A673 (cell line): ENCODE data around the gene AUNIP. TPM values are rescaled to one million over a fixed set of nuclear protein-coding genes. Genes with fewer than 3 reads are reported as not detected.

ENCODE experiments used
- BruUV-seq: library from RNA; stranded (reverse); fragments of 400-500 nt; replicated peaks from 2 replicates; lab custom pipeline; 2021; lab: Mats Ljungman, UMichigan
- CTCF ChIA-PET: fragments of 300-600 bp; sonication (Branson Sonifier 250); formaldehyde crosslinking; loops from one replicate; lab custom pipeline; 2022; ENCODE audit warnings: antibody characterized with exemption; lab: Charles Lee
- POLR2A ChIA-PET: fragments of 300-600 bp; sonication (Branson Sonifier 250); formaldehyde crosslinking; loops from one replicate; lab custom pipeline; 2022; ENCODE audit warnings: antibody characterized with exemption; ENCODE audit not compliant: low non-redundant PET; lab: Charles Lee
- DNase-seq: peaks from one replicate; pipeline ENCODE4 v3.0.0-alpha.2; 2015; ENCODE audit warnings: low spot score
- H3K27ac ChIP-seq: fragments of 200-600 bp; sonication (generic); 2 replicates; pipeline ENCODE4 v1.5.1; 2016; ENCODE audit warnings: mixed run types, low read depth, mild to moderate bottlenecking, mixed read lengths, antibody characterized with exemption, low read length; ENCODE audit not compliant: poor library complexity, severe bottlenecking
- H3K27me3 ChIP-seq: fragments of 200-600 bp; sonication (generic); replicated peaks from 2 replicates; pipeline ENCODE4 v1.6.1; 2017; ENCODE audit warnings: mixed run types, low read depth, mild to moderate bottlenecking, mixed read lengths, antibody characterized with exemption, low read length; ENCODE audit not compliant: insufficient read depth, poor library complexity
- H3K36me3 ChIP-seq: fragments of 200-600 bp; sonication (generic); 2 replicates; pipeline ENCODE4 v1.6.1; 2016; ENCODE audit warnings: mixed run types, mild to moderate bottlenecking, mixed read lengths, antibody characterized with exemption, low read length; ENCODE audit not compliant: insufficient read depth, poor library complexity, severe bottlenecking
- H3K4me1 ChIP-seq: fragments of 200-600 bp; sonication (generic); 2 replicates; pipeline ENCODE4 v1.6.1; 2017; ENCODE audit warnings: mixed run types, mild to moderate bottlenecking, mixed read lengths, antibody characterized with exemption, low read length; ENCODE audit not compliant: insufficient read depth, poor library complexity, severe bottlenecking
- H3K4me3 ChIP-seq: fragments of 200-600 bp; sonication (generic); 2 replicates; pipeline ENCODE4 v1.5.1; 2016; ENCODE audit warnings: low read depth, mixed run types, mild to moderate bottlenecking, mixed read lengths, low read length; ENCODE audit not compliant: poor library complexity, severe bottlenecking
- H3K9me3 ChIP-seq: fragments of 200-600 bp; sonication (generic); 2 replicates; pipeline ENCODE4 v1.6.1; 2016; ENCODE audit warnings: mixed run types, low read depth, mild to moderate bottlenecking, mixed read lengths, antibody characterized with exemption, low read length; ENCODE audit not compliant: poor library complexity, severe bottlenecking
- CTCF ChIP-seq: fragments of 300-800, 200-600 bp; sonication (generic); conservative IDR thresholded peaks from 2 replicates; pipeline ENCODE4 v1.5.1; 2017; ENCODE audit warnings: low read depth, mild to moderate bottlenecking, antibody characterized with exemption, low read length, moderate library complexity, mixed read lengths
- EZH2 ChIP-seq: fragments of 200-600 bp; sonication (generic); IDR thresholded peaks from 2 replicates; pipeline ENCODE4 v1.6.1; 2017; ENCODE audit warnings: borderline replicate concordance, low read depth, mild to moderate bottlenecking, mixed read lengths, antibody characterized with exemption, low read length; ENCODE audit not compliant: poor library complexity, severe bottlenecking
- intact Hi-C: fragments of 100-400 bp; cut with micrococcal nuclease; formaldehyde crosslinking; loops from one replicate; pipeline ENCODE4 v1.10.0; 2022; ENCODE audit not compliant: unreplicated experiment
- total RNA-seq: library from RNA; stranded (reverse); gene quantifications from 2 replicates; pipeline ENCODE4 v1.2.3, GENCODE V29; 2021

Gene AUNIP
- total RNA-seq, 1 experiment from 2014 or later, result 18.9 TPM

GRCh38 chr1:25804244-25804963 is 54.9 kb downstream of the AUNIP start:
- Histone ChIP-seq H3K27me3 (no peaks in the 10 kb centered on the region), H3K9me3 (no peaks in the 10 kb centered on the region), H3K4me3 (no peak overlapping the region), H3K27ac (no peak overlapping the region), H3K4me1 (peaks cover 4% of the 10 kb centered on the region), H3K36me3 (peaks cover 3% of the 10 kb centered on the region)
- CTCF ChIA-PET, result no interaction called here
- TF ChIP-seq CTCF, result no peak
- no peak for DNase-seq
- intact Hi-C loops, result no loop called here
- POLR2A ChIA-PET, result no interaction called here
- no TSS peak for BruUV-seq

- TF ChIP-seq EZH2 (no peak), CTCF (no peak)
- peaks cover 3% of the 10 kb centered on the region for H3K36me3 ChIP-seq
- intact Hi-C loops, result loop anchor here (2.0 kb wide), 1 partner anchor 195 kb away; no protein-coding TSS in a partner anchor
- H3K27me3 ChIP-seq, result no peaks in the 10 kb centered on the region
- ChIA-PET POLR2A (no interaction called here), CTCF (no interaction called here)
- H3K4me3 ChIP-seq, result no peak overlapping the region
- H3K9me3 ChIP-seq, result no peaks in the 10 kb centered on the region
- no peak overlapping the region for H3K27ac ChIP-seq
- DNase-seq, result no peak
- H3K4me1 ChIP-seq, result peaks cover 6% of the 10 kb centered on the region
- no TSS peak for BruUV-seq
Measured at GRCh38 chr1:25803368-25803767, 55.9 kb downstream of the AUNIP start.

GRCh38 chr1:25802915-25803314 is 56.3 kb downstream of the AUNIP start:
- Histone ChIP-seq H3K9me3 (no peaks in the 10 kb centered on the region), H3K4me3 (no peak overlapping the region), H3K27me3 (no peaks in the 10 kb centered on the region), H3K4me1 (peaks cover 6% of the 10 kb centered on the region), H3K36me3 (peaks cover 3% of the 10 kb centered on the region), H3K27ac (no peak overlapping the region)
- TF ChIP-seq CTCF (no peak), EZH2 (no peak)
- ChIA-PET CTCF (no interaction called here), POLR2A (no interaction called here)
- TSS peak; percentile 65 for BruUV-seq
- no peak for DNase-seq
- intact Hi-C loops, result loop anchor here (2.0 kb wide), 1 partner anchor 194 kb away; no protein-coding TSS in a partner anchor
